NCI-H2227 (cell line): Measurements from ENCODE around the gene MPP7.

Experiments
- DNase-seq: peaks from one replicate; lab custom pipeline; 2025; ENCODE audit not compliant: unreplicated experiment; lab: John Stamatoyannopoulos, UW

The MPP7 gene

DNA sequence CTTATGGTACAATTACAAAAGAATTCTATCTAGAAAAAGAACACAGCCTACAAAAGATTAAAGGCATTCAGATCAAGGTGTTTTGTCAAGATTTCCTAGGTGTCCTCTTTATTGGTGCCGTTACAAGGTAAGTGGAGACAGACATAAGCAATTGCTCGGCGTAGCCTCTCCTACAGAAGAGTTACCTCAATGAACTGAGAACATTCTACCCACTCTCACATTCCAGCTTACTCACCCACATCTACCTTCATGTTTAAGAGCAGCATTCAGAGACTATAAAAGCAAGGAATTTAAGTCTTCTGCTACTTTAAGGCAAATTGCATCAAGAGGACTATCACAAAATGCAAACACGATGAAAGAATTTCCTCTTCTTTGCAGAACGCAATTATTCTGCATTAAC lies 29.5 kb downstream of the MPP7 start:
- DNase-seq, result no peak

DNA sequence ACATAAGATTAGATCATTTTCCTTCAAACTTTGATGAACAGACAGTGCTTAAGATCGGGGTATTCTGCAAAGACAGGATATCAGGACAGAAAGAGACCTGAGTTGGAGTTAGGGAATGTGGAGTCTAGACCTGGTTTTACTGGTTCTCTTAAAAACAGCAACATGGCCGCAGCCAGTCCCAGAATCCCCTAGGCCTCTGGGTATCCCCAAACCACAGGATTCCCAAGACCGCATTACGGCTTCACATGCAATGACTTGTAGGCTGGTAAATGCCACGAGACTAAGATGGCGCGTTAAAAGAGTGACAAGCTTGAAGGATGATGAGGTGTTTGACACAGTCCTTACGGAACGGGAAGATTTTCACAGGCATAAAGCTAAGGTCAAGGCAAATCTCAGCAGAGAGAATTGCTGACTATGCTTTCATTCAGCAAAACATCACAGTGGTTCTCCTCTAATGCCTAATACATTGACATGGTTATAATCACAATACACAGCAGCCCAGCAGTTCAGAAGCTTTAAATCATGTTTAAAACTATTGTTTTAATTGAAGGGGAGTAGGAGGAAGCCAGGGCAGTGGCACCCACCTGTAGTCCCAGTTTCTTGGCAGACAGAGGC lies 32.9 kb downstream of the MPP7 start:
- DNase-seq, result no peak

DNA sequence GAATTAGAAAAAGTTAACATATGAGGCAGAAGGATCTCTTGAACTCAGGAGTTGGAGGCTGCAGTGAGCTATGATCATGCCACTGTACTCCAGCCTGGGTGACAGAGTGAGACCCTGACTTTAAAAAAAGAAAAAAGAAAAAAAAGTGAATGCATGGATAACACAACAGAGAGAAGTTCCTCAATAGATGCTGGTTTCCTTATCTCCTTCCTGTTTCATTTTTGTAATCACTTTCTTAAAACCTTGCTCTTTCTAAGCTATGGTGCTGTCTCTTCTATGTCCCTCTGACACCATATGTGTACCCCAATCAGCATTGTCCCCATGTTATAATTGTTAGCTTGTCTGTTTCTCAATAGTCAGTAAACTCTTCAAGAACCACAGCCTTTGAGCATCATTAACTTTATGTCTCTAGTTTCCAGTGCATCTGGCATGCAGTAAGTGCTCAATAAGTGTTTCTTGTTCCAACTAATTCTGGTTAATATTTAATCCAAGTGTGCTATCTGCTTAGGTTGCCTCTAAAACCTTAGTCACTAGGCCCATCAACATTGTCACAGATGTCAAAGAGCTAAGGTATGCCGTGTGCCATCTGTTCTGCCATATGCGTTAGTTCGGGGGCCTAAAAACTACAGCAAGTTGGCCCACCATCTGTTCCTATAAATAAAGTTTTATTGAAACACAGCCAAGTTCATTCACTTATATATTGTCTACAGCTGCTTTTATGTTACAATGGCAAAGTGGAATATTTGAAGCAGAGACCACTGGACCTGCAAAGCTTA lies 36.2 kb downstream of the MPP7 start:
- DNase-seq, result no peak

DNA sequence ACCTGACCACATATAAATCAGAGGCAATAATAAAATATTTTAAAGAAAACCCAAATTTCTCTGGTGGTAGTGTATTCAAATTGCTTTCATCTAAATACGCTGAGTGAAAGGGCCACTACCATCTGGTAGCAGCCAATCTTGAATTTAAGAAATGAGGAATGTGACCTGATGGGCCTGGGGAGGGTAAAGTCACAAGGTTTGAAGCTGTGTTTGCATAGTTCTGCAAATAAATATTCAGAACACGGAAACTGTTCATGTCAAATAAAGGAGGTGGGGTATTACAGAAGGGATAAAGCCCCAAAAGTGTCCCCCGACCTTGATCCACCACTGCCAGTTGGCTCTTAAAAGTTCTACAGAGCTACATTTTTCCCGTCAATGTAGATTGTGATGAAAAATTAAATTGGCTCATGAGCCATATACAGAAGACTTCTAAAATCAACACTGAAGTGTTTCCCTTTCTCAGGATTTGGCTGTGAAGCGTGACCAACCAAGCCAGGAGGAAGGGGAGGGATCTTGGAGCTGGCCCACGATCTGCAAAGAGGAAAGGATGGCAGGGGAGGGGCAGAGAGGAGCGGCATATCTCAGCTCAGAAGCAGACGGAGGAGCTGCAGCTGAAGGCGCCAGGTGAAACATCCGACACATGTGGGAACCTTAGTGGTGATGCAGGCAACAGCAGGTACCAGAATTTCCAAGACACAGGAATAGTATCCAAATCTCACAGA lies 39.6 kb downstream of the MPP7 start:
- no peak for DNase-seq

DNA sequence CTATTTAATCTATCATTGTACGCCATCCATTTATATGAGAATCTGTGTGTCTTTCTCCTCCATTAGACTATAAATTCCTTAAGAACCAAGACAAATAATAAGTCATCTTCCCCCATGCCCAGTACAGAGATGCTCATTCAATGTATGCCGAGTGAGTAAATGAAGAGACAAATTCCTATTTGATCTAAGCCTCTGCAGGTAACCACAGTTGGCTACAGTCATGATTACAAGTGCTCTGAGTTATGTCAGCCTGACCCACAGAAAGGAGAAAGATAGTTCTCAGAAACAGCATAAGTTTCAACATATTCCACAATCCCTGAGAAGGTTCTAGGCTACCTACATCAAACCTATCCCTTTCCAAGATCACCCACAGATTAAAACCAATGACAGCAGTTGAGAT lies 46.1 kb downstream of the MPP7 start:
- DNase-seq, result no peak

DNA sequence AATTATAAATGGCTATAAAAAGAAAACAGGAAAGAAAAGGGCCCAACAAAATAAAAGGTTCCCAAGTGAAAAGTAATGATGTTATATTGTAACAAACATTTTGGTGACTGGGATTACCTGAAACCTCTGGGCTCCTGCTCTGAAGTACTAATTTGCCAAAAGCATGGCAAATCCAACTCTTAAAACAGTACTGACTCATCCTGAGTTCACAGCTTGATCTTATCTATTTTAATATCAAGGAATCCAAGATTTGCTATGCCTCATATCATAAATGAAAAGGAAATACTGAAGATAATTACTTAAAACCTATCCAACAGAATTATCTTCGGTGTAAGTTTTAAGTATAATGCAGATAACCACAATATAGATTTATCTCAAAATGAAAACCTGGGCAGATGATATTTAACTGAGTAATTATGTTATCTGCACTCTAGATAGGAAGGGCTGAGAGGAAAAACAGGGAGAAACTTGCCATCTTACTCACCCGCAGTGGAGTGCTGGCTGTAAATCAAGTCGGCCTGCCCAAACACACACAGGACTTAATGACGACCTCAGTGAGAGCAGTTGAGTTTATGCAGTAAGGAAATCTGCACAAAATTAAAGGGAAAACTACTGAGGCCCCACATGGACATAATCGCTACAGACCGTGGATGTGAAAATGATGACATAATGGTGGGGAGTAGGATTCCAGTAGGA lies 48.4 kb downstream of the MPP7 start:
- peak; percentile 14 for DNase-seq

DNA sequence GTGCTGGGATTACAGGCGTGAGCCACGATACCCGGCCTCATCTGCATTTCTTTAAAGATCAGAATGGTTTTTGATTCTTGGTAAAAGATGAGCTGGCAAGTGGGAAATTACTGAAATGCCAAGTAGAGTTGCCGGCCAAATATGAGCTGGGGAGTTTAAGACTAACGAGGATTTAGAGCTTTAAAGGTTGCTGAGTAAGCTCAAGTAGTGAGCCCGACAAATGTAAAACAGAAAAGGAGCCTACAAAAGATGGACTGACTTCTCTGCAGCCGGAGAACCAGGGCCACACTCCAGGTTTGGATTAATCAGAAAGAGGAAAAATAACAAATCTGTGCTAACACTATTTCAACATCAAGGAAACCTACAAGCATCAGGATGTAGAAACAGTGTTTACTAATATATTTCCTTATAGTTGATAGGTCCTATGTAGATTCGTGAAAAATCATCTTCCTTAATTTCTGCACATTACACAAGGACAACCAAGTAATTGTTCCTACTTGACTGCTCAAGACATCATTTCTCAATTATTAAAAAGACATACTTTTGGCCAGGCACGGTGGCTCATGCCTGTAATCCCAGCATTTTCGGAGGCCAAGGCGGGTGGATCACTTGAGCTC lies 49.6 kb downstream of the MPP7 start:
- DNase-seq, result no peak
